ENCODE results near the gene NRTN.
"Not testable (repeated sequence)": the region's sequence is repeated elsewhere in the genome, so short reads cannot be mapped to it uniquely, and the experiment has no call there.

NRTN gene

GRCh38 chr19:5850743-5851293 is 46.0 kb downstream of the NRTN start:
- no peaks in the 10 kb centered on the region for H3K36me3 ChIP-seq (ENCODE audit: control insufficient read depth in 2 of 2, insufficient read depth in 2 of 2, low read length in 2 of 2)
- H3K4me1 ChIP-seq (ENCODE audit: control insufficient read depth in 2 of 2, insufficient read depth in 2 of 2, low read length in 2 of 2), result peaks cover 2 to 13% of the 10 kb centered on the region in 2 donors
- peak overlapping the region; percentile 96 to 98 for H3K27ac ChIP-seq (ENCODE audit: low read depth in 2 of 2, low read length in 2 of 2)
- H3K9me3 ChIP-seq (ENCODE audit: control insufficient read depth in 2 of 2, low read length in 2 of 2), result no peaks in the 10 kb centered on the region
- H3K9ac ChIP-seq (ENCODE audit: low read depth in 1 of 2, low read length in 2 of 2), result peak overlapping the region; percentile 86 to 90
- no peaks in the 10 kb centered on the region for H3K27me3 ChIP-seq (ENCODE audit: control insufficient read depth in 2 of 2, insufficient read depth in 2 of 2, low read length in 2 of 2)
- H3K4me3 ChIP-seq (ENCODE audit: low read length in 2 of 2), result peak overlapping the region; percentile 68 to 81

GRCh38 chr19:5851302-5851701 is 46.4 kb downstream of the NRTN start, which contains the start of gene FUT3:
TSS of gene FUT3 (minus strand) at chr19:5851449.
- H3K36me3 ChIP-seq (ENCODE audit: control insufficient read depth in 2 of 2, insufficient read depth in 2 of 2, low read length in 2 of 2), result no peaks in the 10 kb centered on the region
- H3K27ac ChIP-seq (ENCODE audit: low read depth in 2 of 2, low read length in 2 of 2), result peak within 1 kb of the TSS; percentile 96 to 98
- no peaks in the 10 kb centered on the region for H3K9me3 ChIP-seq (ENCODE audit: control insufficient read depth in 2 of 2, low read length in 2 of 2)
- peak within 1 kb of the TSS; percentile 68 to 81 for H3K4me3 ChIP-seq (ENCODE audit: low read length in 2 of 2)
- H3K4me1 ChIP-seq (ENCODE audit: control insufficient read depth in 2 of 2, insufficient read depth in 2 of 2, low read length in 2 of 2), result peaks cover 2 to 13% of the 10 kb centered on the region in 2 donors
- H3K9ac ChIP-seq (ENCODE audit: low read depth in 1 of 2, low read length in 2 of 2), result peak within 1 kb of the TSS; percentile 86 to 90
- H3K27me3 ChIP-seq (ENCODE audit: control insufficient read depth in 2 of 2, insufficient read depth in 2 of 2, low read length in 2 of 2), result no peaks in the 10 kb centered on the region

- not testable (repeated sequence) for H3K4me3 ChIP-seq (ENCODE audit: low read length in 2 of 2); H3K36me3 ChIP-seq (ENCODE audit: control insufficient read depth in 2 of 2, insufficient read depth in 2 of 2, low read length in 2 of 2); H3K27ac ChIP-seq (ENCODE audit: low read depth in 2 of 2, low read length in 2 of 2); H3K9me3 ChIP-seq (ENCODE audit: control insufficient read depth in 2 of 2, low read length in 2 of 2); H3K4me1 ChIP-seq (ENCODE audit: control insufficient read depth in 2 of 2, insufficient read depth in 2 of 2, low read length in 2 of 2); H3K27me3 ChIP-seq (ENCODE audit: control insufficient read depth in 2 of 2, insufficient read depth in 2 of 2, low read length in 2 of 2); H3K9ac ChIP-seq (ENCODE audit: low read depth in 1 of 2, low read length in 2 of 2)
Measured at GRCh38 chr19:5854121-5854520, 49.3 kb downstream of the NRTN start.

GRCh38 chr19:5855151-5855550 is 50.3 kb downstream of the NRTN start:
- not testable (repeated sequence) for H3K4me3 ChIP-seq (ENCODE audit: low read length in 2 of 2); H3K27me3 ChIP-seq (ENCODE audit: control insufficient read depth in 2 of 2, insufficient read depth in 2 of 2, low read length in 2 of 2); H3K27ac ChIP-seq (ENCODE audit: low read depth in 2 of 2, low read length in 2 of 2); H3K36me3 ChIP-seq (ENCODE audit: control insufficient read depth in 2 of 2, insufficient read depth in 2 of 2, low read length in 2 of 2); H3K9ac ChIP-seq (ENCODE audit: low read depth in 1 of 2, low read length in 2 of 2); H3K4me1 ChIP-seq (ENCODE audit: control insufficient read depth in 2 of 2, insufficient read depth in 2 of 2, low read length in 2 of 2); H3K9me3 ChIP-seq (ENCODE audit: control insufficient read depth in 2 of 2, low read length in 2 of 2)

GRCh38 chr19:5857203-5858081 is 52.6 kb downstream of the NRTN start:
- Histone ChIP-seq H3K27me3 (ENCODE audit: control insufficient read depth in 2 of 2, insufficient read depth in 2 of 2, low read length in 2 of 2) (no peaks in the 10 kb centered on the region), H3K4me1 (ENCODE audit: control insufficient read depth in 2 of 2, insufficient read depth in 2 of 2, low read length in 2 of 2) (no peaks in the 10 kb centered on the region), H3K4me3 (ENCODE audit: low read length in 2 of 2) (no peak overlapping the region), H3K36me3 (ENCODE audit: control insufficient read depth in 2 of 2, insufficient read depth in 2 of 2, low read length in 2 of 2) (no peaks in the 10 kb centered on the region), H3K9ac (ENCODE audit: low read depth in 1 of 2, low read length in 2 of 2) (no peak overlapping the region), H3K27ac (ENCODE audit: low read depth in 2 of 2, low read length in 2 of 2) (no peak overlapping the region), H3K9me3 (ENCODE audit: control insufficient read depth in 2 of 2, low read length in 2 of 2) (no peaks in the 10 kb centered on the region)

GRCh38 chr19:5863030-5863665 is 58.3 kb downstream of the NRTN start:
- no peak overlapping the region for H3K9ac ChIP-seq (ENCODE audit: low read depth in 1 of 2, low read length in 2 of 2)
- H3K4me1 ChIP-seq (ENCODE audit: control insufficient read depth in 2 of 2, insufficient read depth in 2 of 2, low read length in 2 of 2), result no peaks in the 10 kb centered on the region
- H3K36me3 ChIP-seq (ENCODE audit: control insufficient read depth in 2 of 2, insufficient read depth in 2 of 2, low read length in 2 of 2), result no peaks in the 10 kb centered on the region
- H3K9me3 ChIP-seq (ENCODE audit: control insufficient read depth in 2 of 2, low read length in 2 of 2), result no peaks in the 10 kb centered on the region
- H3K4me3 ChIP-seq (ENCODE audit: low read length in 2 of 2), result no peak overlapping the region
- no peaks in the 10 kb centered on the region for H3K27me3 ChIP-seq (ENCODE audit: control insufficient read depth in 2 of 2, insufficient read depth in 2 of 2, low read length in 2 of 2)
- H3K27ac ChIP-seq (ENCODE audit: low read depth in 2 of 2, low read length in 2 of 2), result no peak overlapping the region

- Histone ChIP-seq H3K27ac (ENCODE audit: low read depth in 2 of 2, low read length in 2 of 2) (no peak overlapping the region), H3K36me3 (ENCODE audit: control insufficient read depth in 2 of 2, insufficient read depth in 2 of 2, low read length in 2 of 2) (no peaks in the 10 kb centered on the region), H3K27me3 (ENCODE audit: control insufficient read depth in 2 of 2, insufficient read depth in 2 of 2, low read length in 2 of 2) (no peaks in the 10 kb centered on the region), H3K4me1 (ENCODE audit: control insufficient read depth in 2 of 2, insufficient read depth in 2 of 2, low read length in 2 of 2) (no peaks in the 10 kb centered on the region), H3K9me3 (ENCODE audit: control insufficient read depth in 2 of 2, low read length in 2 of 2) (no peaks in the 10 kb centered on the region), H3K9ac (ENCODE audit: low read depth in 1 of 2, low read length in 2 of 2) (no peak overlapping the region), H3K4me3 (ENCODE audit: low read length in 2 of 2) (no peak overlapping the region)
Measured at GRCh38 chr19:5864013-5864720, 59.3 kb downstream of the NRTN start.

- Histone ChIP-seq H3K4me3 (ENCODE audit: low read length in 2 of 2) (no peak overlapping the region), H3K9ac (ENCODE audit: low read depth in 1 of 2, low read length in 2 of 2) (no peak overlapping the region), H3K27ac (ENCODE audit: low read depth in 2 of 2, low read length in 2 of 2) (no peak overlapping the region), H3K36me3 (ENCODE audit: control insufficient read depth in 2 of 2, insufficient read depth in 2 of 2, low read length in 2 of 2) (no peaks in the 10 kb centered on the region), H3K27me3 (ENCODE audit: control insufficient read depth in 2 of 2, insufficient read depth in 2 of 2, low read length in 2 of 2) (no peaks in the 10 kb centered on the region), H3K9me3 (ENCODE audit: control insufficient read depth in 2 of 2, low read length in 2 of 2) (no peaks in the 10 kb centered on the region), H3K4me1 (ENCODE audit: control insufficient read depth in 2 of 2, insufficient read depth in 2 of 2, low read length in 2 of 2) (no peaks in the 10 kb centered on the region)
Measured at GRCh38 chr19:5864725-5865486, 60.0 kb downstream of the NRTN start.

- H3K9me3 ChIP-seq (ENCODE audit: control insufficient read depth in 2 of 2, low read length in 2 of 2), result no peaks in the 10 kb centered on the region
- no peak overlapping the region for H3K4me3 ChIP-seq (ENCODE audit: low read length in 2 of 2)
- H3K27ac ChIP-seq (ENCODE audit: low read depth in 2 of 2, low read length in 2 of 2), result no peak overlapping the region
- H3K27me3 ChIP-seq (ENCODE audit: control insufficient read depth in 2 of 2, insufficient read depth in 2 of 2, low read length in 2 of 2), result no peaks in the 10 kb centered on the region
- no peak overlapping the region for H3K9ac ChIP-seq (ENCODE audit: low read depth in 1 of 2, low read length in 2 of 2)
- no peaks in the 10 kb centered on the region for H3K36me3 ChIP-seq (ENCODE audit: control insufficient read depth in 2 of 2, insufficient read depth in 2 of 2, low read length in 2 of 2)
- no peaks in the 10 kb centered on the region for H3K4me1 ChIP-seq (ENCODE audit: control insufficient read depth in 2 of 2, insufficient read depth in 2 of 2, low read length in 2 of 2)
Measured at GRCh38 chr19:5865772-5866171, 60.9 kb downstream of the NRTN start.
